Stimulated activated CD8-positive, alpha-beta memory T cell treated with anti-CD3 and anti-CD28 coated beads, Interleukin-12 subunit alpha, Interleukin-12 subunit beta, amount 100 ng/mL, for 4 hours (primary cell): ENCODE results near the gene SLC25A10.

Experiments used
- DNase-seq: peaks from one replicate; pipeline ENCODE4 v3.0.0-alpha.2; 2020; ENCODE audit warnings: low read depth

SLC25A10 gene

DNA sequence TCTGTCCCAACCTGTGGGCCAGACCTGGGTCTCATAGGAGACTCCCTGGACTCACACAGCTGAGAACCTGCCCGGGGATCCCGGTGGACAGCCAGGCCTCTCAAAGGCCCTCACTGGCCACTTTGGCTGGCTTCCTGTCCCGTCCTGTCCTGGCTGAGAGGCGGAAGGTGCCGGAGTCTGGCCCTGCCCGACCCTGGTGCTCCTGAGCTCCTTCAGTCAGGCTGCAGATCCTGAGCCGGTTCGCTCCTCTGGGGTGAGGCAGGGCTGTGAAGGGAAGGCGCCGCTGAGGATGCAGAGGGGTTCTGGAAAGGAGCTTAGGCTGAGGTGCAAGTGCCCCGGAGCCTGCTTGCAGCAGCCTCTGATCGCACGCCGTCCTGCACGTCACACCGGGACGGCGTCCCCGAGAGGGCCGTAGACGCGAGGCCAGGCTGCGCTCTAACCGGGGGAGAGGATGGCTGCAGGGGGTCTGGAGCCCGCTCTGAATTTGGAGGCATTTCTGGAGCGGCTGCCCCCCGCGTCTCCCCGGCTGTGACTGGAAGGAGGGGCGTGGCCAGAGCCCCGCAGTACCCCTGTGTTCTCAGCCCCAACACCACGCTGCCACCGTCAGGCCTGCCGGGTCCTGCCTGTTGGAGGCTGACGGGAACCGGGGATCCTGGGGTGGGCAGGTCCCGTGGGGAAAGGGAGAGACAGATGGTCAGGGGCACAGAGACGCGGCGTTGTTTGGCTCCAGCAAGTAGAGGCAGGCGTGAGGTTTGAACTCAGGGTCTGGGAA, 24.1 kb upstream of the SLC25A10 start:
- DNase-seq = no peak

DNA sequence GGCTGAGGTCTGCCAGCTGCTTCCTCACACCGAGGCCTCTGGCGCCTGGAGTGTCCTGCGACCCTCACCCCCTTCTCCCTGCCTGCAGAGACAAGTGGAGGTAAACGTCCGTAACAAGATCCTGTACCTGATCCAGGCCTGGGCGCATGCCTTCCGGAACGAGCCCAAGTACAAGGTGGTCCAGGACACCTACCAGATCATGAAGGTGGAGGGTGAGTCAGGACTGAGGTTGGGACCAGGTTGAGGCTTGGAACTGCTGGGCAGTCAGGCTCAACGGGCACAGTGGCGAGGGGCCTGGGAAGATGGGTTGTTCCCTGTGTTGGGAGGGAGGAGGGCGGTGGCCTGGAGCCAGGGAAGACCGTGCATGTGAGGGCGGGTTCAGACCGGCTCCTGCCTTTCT, 23.5 kb upstream of the SLC25A10 start:
- DNase-seq = no peak

DNA sequence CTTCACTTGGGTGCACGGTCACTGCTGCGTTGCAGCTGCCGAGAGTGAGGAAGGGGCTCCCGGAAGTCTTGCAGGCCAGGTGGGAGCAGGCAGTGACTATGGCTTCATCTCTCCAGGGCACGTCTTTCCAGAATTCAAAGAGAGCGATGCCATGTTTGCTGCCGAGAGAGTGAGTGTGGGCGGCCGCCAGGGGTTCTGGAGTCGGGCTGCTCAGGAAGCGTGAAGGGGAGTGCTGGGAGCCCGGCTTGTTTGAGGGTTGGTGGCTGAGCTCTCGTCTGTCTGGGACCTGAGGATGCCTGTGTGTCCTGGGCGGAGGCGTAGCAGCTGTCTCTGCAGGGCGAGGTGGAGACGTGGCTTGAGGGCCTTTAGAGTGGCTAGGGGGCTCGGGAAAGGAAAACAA, 22.0 kb upstream of the SLC25A10 start:
- no peak for DNase-seq

DNA sequence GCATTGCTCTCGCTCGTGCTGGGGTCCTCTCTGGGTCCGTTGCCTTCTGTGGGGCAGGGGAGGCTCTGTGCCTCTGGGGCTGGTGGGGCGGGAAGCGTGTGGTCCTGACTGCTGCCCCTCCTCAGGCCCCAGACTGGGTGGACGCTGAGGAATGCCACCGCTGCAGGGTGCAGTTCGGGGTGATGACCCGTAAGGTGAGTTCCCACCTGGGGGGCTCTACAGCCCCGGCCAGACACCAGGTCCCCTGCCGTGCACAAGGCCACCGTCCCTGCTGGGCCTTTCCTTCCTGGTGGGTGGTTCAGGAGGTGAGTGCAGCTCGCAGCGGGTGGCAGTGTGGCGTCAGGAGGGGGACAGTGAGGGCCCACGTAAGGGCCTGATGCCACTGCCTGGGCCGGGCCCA, 21.5 kb upstream of the SLC25A10 start:
- no peak for DNase-seq

DNA sequence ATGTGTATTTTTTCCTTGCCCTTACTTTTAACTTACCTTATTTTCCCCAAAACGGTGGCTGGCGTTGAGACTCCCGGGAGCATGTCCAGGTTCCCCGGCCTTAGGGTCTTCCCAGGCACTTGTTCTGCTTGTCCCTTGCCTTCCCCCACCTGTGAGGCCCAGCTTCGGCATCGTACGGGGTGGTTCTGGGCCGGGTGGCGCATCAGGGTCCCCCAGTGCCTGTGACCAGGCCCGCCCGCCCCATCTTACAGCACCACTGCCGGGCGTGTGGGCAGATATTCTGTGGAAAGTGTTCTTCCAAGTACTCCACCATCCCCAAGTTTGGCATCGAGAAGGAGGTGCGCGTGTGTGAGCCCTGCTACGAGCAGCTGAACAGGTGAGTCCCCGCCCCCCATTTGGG, 20.9 kb upstream of the SLC25A10 start:
- DNase-seq = no peak

DNA sequence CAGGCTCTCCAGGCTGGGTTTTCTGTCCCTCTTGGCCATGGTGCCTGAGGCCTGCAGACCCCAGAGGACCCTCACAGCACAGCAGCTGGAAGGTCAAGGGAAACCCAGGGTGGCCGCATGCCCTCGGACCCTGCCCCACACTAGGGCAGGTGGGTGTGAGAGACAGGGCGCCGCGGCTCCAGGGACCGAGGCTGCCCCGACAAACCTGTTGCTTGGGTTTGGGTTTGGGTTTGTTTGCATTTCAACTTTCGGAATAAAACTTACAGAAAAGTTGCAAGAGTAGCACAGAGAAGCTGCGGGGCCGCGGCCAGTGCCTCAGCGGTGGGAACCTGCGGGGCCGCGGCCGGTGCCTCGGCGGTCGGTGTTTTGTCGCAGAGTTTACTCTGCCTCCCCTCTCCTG, 20.5 kb upstream of the SLC25A10 start:
- DNase-seq = no peak

DNA sequence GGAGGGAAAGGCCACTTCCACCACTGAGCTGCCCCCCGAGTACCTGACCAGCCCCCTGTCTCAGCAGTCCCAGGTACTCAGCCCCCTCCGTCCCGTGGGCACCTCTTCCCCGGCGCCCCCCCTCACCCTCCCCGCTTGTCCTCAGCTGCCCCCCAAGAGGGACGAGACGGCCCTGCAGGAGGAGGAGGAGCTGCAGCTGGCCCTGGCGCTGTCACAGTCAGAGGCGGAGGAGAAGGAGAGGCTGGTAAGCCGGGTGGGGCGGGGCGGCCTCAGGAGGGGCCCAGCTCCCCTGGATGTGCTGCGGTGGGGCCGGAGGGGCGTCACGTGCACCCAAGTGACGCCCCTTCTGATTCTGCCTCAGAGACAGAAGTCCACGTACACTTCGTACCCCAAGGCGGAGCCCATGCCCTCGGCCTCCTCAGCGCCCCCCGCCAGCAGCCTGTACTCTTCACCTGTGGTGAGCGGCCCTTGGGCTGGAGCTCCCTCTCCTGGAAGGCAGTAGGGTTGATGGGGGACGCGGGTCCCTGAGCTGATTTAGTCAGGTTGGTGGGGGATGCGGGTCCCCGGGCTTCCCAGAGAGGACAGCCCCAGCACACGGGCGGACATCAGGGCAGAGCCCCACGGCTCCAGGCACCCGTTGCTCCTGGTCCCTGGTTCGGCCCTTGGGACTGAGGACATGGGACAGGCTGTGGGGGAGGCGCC, 18.4 kb upstream of the SLC25A10 start:
- no peak for DNase-seq

DNA sequence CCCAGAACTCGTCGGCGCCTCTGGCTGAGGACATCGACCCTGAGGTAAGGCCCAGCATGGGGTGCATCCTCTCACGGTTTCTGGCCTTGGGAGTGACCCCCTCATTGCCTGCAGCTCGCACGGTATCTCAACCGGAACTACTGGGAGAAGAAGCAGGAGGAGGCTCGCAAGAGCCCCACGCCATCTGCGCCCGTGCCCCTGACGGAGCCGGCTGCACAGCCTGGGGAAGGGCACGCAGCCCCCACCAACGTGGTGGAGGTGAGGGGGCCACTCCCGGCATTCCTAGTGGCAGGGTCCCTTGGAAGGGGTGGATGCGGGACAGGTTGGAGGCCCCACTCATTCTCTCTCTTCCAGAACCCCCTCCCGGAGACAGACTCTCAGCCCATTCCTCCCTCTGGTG, 17.3 kb upstream of the SLC25A10 start:
- DNase-seq = no peak

DNA sequence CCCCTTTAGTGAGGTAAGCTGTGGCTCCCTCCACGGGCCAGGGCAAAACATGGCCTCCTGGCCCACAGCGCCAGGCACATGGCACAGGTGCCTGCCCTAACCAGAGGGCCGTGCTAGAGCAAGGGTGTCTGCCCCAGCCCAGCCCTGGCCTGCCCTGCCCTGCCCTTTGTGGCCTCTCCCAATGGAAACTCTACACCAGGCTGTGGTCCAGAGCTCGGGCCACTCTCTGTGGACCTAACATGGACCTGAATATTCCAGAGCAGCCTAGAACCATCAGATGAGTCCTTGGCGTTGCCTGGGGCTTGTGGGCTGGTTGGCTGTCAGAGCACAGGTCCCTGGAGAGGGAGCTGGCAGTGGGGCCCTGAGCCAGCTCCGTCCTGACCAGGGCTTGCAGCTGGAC, 16.9 kb upstream of the SLC25A10 start:
- no peak for DNase-seq

DNA sequence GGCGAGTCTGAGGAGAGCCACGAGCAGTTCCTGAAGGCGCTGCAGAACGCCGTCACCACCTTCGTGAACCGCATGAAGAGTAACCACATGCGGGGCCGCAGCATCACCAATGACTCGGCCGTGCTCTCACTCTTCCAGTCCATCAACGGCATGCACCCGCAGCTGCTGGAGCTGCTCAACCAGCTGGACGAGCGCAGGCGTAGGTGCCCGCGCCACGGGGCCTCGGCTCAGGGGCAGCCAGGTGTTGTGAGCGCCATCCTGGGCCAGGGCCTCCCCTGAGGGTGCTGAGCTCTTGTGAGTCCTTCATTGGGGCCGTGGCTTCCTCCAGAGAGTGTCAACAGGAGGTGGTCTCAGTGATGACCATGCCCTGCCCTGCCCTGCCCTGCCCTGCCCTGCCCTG, 16.3 kb upstream of the SLC25A10 start:
- DNase-seq = no peak

DNA sequence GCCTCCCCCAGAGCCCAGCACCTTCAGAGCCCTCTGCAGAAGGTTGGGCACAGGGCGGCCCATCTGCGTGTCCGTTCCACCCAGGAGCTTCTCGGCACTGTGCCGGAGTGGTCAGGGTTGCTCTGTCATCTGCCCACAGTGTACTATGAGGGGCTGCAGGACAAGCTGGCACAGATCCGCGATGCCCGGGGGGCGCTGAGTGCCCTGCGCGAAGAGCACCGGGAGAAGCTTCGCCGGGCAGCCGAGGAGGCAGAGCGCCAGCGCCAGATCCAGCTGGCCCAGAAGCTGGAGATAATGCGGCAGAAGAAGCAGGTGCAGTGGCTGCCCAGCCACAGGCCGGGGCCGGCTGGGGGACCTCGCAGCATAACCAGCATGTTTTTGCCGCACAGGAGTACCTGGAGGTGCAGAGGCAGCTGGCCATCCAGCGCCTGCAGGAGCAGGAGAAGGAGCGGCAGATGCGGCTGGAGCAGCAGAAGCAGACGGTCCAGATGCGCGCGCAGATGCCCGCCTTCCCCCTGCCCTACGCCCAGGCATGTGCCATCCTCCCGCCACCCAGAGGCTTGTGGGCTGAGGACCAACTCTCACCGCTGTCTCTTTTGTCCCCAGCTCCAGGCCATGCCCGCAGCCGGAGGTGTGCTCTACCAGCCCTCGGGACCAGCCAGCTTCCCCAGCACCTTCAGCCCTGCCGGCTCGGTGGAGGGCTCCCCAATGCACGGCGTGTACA, 15.7 kb upstream of the SLC25A10 start:
- DNase-seq = no peak

DNA sequence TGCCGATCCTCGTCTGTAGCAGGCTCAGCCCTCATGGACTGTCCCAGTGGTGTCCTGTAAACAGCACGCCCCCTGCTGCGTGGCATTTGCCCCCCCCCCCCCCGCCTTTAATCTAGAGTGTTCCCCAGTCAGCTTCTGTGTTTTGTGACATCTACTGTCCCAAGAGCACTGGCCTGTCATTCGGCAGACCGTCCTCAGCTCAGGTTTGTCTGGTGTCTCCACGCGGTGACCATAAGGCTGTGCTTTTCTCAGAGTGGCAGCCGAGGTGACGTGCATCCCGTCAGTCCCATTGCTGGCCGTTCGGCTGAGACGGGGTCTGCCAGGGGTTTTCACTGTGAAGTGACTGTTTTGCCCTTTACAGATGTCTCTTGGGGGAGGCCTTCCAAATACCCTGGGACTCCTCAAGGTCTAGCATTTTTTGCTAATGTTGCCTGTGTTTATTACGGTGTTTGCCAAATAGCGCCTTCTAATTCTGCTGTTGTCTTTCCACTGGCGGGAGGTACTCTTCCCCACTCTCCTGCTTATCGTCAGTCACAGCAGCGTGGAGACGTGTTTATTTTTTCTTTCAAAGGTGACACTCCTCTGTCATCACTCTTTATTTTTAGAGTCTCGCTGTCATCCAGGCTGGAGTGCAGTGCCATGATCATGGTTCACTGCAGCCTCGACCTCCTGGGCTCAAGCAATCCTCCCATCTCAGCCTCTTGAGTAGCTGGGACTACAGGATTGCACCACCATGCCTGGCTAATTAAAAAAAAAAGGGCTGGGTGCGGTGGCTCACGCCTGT, 14.6 kb upstream of the SLC25A10 start:
- DNase-seq = no peak

DNA sequence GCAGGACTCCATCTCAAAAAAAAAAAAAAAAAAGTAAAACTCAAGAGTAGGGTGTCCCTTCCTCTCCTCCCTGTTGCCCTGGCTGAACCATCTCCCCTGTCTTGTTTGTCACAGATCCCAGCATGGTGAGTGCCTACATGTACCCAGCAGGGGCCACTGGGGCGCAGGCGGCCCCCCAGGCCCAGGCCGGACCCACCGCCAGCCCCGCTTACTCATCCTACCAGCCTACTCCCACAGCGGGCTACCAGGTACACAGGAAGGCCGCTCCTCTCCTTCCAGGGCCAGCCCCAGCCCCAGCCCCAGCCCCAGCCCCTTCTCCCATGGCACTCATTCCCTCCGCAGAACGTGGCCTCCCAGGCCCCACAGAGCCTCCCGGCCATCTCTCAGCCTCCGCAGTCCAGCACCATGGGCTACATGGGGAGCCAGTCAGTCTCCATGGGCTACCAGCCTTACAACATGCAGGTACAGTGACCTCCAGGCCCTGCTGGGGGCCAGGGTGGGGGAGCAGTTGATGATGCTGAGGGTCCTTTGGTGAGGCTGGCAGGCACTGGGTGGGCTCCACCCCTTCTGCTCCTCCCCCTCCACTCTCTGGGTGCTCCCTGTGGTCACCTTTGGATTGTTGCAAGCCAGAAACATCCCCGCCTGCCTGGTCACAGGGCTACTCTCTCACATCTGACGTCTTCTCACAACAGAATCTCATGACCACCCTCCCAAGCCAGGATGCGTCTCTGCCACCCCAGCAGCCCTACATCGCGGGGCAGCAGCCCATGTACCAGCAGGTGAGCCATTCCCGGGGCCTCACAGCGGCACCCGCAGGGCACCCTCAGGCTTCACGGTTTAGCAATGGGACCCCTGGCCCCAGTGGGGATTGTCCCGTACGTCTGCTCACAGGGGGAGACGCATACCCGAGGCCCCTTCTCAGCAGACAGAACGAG, 11.5 kb upstream of the SLC25A10 start:
- no peak for DNase-seq

DNA sequence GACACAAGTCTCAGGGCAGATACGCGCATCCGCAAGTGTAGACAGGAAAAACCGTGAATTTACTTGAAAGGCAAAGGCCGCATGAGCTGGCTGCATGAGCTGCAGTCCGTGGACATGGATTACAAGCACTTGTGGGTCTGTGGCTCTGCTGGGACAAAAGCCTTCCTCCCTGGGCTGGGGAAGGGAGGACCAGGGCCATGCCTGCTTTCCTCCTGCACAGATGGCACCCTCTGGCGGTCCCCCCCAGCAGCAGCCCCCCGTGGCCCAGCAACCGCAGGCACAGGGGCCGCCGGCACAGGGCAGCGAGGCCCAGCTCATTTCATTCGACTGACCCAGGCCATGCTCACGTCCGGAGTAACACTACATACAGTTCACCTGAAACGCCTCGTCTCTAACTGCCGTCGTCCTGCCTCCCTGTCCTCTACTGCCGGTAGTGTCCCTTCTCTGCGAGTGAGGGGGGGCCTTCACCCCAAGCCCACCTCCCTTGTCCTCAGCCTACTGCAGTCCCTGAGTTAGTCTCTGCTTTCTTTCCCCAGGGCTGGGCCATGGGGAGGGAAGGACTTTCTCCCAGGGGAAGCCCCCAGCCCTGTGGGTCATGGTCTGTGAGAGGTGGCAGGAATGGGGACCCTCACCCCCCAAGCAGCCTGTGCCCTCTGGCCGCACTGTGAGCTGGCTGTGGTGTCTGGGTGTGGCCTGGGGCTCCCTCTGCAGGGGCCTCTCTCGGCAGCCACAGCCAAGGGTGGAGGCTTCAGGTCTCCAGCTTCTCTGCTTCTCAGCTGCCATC, 10.6 kb upstream of the SLC25A10 start:
- DNase-seq = no peak

DNA sequence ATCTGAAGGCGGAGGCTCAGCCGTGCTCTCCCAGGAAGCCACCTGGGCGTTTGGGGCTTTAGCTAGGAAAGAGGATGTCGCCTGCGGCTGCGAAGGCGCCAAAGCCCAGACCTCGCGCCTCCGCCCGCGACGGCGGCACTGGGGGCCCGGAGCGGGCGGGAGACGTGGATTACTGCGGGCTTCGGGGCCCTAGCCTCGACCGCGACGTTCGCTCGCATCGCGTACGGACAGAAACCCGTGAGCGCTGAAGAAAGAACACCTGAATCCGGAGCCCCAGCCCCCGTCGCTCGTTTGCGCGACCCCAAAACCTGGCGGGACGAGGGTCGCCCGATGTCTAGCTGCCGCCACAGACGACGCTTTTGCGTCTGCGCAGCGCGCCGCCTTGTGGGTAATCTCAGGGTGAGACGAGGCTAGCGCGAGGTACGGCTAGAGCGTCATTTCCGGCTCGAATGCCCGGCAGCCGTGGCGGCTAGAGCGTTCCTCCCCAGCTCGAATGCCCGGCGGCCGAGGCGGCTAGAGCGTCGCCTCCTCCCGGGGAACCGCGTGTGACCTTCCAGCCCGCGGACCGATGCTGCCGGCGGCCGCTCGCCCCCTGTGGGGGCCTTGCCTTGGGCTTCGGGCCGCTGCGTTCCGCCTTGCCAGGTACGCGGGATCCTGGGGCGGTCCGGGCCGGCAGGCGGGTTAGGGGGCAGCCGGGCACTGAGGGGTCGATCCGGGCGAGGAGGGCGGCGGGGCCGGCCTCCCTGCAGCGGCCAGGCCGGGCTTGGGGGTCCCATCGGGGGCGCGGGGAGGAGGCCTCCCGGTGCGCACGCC, 8.9 kb upstream of the SLC25A10 start, which contains the start of gene MRPL12:
TSS of gene MRPL12 (plus strand) at position 434 of the 813 bp plus-strand sequence. CDS start at position 569, 135 bp downstream.
- peak; percentile 84 for DNase-seq

DNA sequence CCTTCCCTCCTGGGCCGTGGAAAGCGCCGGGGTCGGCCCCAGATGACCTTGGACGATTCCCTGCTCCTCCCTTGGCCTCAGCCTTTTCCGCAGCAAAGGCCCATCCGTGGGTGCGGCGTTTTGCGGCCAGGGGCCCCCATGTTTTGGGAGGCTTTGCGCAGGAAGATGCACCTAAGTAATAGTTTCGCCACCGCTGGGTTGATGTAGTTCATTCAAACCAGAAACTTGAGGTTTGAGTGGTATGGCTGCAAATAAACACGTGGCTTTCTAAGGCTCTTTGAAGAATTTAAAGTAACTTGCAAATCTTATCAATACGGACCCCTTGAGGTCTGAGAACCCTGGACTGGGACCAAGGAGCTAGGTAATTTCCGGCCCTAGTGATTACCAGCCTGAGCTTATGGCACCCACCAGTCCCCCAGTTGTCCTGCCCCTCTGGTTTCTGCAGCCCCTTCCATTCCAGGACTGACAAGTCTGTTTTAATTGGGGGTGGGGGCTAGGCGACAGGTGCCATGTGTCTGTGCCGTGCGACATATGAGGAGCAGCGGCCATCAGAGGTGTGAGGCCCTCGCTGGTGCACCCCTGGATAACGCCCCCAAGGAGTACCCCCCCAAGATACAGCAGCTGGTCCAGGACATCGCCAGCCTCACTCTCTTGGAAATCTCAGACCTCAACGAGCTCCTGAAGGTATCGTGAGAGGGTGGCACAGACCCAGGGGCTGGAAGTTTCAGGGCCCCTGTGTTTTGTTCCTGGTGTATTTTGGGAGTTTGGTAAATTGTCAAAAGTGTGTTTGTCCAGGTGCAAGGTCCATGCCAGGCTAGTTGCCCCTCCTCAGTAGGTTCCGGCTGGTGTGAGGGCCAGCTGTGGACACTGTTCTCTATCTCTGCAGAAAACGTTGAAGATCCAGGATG, 8.1 kb upstream of the SLC25A10 start:
- DNase-seq = no peak

DNA sequence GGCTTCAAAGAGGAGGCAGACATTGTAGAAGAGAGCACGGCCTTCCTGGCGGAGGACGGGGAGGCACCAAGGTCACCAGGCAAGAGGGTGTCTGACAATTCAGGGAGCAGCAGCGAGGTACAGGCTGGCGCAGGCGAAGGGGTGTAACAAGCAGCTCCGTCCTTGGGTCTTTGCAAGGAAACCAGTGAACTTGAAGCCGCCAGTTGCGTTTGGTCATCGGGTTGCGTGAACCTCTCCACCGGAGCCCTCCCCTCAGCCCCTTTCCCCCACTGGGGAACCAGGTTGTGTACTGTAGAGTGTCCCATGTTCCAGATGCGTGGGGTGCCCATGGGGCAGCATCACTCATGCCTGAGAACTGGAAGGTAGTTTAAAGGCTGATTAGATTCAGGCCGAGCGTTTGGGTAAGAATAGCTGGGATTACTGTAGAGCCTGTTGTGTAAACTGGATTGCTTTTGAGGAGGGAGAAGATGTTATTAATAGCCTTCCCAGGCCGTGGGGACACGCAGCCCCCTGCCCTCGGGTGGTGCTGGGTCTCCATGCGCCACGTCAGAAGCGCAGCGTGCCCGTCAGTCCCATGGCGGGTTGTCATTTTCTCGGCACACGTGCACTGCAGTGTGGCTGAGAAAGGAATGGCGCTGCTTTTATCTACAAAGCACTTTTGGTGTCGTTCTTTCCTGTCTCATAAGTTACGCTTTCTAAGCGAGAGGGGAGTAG, 6.4 kb upstream of the SLC25A10 start:
- DNase-seq = no peak

DNA sequence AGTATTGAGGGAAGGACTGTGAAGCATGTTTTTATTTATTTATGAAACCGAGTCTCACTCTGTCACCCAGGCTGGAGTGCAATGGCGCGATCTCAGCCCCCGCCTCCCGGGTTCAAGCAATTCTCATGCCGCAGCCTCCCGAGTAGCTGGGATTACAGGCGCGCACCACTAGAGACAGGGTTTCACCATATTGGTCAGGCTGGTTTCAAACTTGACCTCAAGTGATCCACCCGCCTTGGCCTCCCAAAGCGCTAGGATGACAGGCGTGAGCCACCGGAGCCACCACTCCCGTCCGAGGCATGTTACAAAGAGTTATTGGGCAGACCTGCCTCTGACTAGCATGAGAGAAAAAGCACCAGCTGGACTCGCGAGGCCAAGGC, 5.9 kb upstream of the SLC25A10 start:
- DNase-seq = no peak
